HG02884 (cell line): ENCODE results near the gene LTC4S.
"Not testable (repeated sequence)": the region's sequence is repeated elsewhere in the genome, so short reads cannot be mapped to it uniquely, and the experiment has no call there.

ENCODE experiments used
- ATAC-seq: cut with Tn5 transposase; IDR thresholded peaks from one replicate; pipeline ENCODE4 v1.9.1; 2021; ENCODE audit warnings: mild to moderate bottlenecking, moderate library complexity; ENCODE audit not compliant: unreplicated experiment

Gene LTC4S

DNA sequence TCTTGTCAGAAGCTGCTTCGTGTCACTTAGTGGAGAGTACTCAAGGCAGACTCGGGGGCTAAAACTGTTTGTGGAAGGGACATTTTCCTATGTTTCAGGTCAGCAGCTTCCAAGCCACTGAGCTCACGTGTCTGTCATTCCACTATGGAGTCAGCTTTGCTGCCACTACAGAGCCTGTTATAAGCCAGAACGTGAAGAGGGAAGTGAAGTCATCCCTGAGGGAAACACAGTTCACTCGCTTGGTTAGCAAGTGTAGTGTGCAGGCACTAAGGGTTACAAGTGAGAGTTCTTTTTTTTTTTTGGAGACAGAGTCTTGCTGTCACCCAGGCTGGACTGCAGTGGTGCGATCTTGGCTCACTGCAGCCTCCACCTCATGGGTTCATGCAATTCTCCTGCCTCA, 24.5 kb upstream of the LTC4S start:
- no peak for ATAC-seq

DNA sequence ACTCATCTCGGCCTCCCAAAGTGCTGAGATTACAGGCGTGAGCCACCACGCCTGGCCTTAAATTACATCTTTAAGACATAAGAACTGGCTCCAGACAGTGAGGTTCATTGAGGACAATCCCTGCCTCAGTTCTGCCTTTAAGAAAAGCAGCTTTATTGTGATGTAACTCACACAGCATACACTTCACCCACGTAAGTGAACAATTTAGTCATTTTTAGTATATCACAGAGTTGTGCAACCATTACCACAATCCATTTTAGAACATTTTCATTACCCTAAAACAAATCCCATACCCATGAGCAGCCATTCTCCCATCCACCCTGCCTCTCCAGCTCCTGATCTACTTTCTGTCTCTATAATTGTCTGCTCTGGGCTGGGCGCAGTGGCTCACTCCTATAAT, 24.0 kb upstream of the LTC4S start:
- no peak for ATAC-seq

DNA sequence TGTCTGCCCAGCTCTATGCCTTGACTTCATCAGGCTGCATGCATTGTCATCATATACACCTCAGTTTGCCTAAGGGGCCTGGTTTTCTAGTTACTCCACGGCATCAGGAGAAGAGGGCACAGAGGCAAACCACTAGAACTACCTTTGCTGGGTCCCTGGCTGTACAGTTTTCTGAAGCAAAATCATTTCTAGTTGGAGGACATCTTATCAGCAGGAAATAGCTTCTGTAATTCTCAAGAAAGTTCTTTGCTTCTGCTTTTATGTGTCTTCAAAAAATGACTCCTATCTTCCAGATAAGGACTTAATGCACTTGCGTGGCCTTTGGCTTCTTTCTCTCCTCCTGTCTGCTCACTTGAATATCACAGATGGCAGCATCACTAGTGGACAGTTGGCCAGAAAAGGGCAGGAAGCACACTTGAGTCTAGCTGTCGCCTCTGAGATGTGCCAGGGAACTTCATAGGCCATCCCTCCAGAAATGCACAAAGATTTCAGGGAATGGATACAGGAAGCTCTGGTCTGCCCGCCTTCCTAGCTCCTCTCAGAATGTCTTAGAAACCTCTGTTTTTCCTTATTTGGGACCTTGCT, 22.4 kb upstream of the LTC4S start:
- ATAC-seq = no peak

DNA sequence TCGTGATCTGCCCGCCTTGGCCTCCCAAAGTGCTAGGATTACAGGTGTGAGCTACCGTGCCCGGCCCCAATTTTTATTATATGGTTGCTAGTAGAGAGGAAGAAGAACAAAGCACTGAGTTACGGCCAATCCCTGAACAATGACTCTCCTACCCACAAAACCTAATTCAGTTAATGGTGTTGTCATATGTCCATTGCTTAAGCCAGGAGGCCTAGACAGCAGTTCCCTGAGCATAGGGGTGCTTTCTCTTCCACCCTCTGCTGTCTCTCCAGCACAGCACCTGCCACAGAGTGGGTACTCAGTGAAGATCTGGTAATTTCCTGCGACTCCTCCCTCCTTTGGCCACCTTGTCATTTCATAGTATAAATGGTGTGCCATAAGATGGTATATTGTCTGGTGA, 21.4 kb upstream of the LTC4S start:
- ATAC-seq = no peak

DNA sequence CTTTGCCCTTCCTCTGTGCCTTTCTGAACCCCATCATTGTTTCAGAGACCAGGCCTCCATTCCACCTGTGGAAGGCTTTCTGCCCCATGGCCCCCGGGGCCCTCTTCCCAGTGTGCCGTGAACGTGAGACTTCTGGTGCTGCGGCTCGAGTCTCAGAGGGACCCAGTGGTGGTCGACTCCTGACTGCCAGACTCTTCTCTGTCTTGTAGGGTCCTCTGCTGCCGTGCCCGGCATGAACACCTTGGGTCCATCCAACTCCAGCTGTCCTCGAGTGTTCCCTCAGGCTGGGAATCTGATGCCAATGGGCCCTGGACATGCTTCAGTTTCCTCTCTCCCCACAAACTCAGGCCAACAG, 20.1 kb upstream of the LTC4S start:
- no peak for ATAC-seq

DNA sequence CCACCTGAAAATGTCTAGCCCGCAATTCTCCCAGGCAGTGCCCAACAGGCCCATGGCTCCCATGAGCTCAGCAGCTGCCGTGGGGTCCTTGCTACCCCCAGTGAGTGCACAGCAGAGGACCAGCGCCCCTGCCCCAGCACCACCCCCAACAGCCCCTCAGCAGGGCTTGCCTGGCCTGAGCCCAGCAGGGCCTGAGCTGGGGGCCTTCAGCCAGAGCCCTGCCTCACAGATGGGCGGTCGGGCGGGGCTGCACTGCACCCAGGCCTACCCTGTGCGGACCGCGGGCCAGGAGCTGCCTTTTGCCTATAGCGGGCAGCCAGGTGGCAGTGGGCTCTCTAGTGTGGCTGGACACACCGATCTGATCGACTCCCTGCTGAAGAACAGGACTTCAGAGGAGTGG, 19.3 kb upstream of the LTC4S start:
- ATAC-seq = no peak

DNA sequence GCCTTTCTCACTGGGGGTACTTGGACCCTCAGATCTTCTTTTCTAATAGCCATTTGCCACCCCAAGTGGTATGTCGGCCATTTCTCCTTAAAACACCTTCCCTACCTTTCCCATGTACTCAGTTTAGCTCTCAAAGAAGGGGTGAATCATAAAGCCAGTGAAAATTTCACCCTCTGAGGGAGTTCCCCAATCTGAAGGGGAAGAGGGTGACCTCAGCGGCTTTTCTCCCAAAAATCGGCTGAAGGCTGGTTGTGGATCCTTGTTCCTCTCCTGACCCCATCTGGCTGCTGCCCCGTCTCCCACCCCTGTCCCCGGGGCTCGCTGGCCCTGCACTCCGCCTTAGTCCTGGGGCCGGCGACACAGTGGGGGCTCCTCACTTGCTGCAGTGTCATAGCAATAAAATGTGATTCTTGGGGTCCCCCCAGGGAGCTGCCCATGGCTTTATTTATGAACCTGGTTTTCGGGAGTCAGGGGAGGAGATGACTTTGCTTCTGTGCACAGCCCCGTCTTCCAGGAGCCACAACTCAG, 17.3 kb upstream of the LTC4S start:
- no peak for ATAC-seq

DNA sequence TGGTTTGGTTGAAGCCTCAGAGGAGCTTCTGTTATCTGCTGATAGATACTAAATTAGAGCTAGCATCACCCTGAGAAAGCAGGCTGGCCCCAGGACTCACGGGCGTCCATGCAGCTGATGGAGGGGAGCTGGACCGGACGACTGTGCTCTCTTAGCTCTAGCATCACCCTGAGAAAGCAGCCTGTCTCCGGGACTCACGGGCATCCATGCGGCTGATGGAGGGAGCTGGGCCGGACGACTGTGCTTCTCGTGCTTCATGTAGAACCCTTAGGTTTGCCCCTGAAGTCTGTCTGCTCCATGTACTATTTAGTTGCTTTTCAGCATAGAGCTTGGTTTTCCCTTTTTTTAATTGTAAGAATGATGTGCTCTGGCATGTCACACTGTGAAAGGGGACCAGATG, 16.3 kb upstream of the LTC4S start:
- ATAC-seq = no peak

DNA sequence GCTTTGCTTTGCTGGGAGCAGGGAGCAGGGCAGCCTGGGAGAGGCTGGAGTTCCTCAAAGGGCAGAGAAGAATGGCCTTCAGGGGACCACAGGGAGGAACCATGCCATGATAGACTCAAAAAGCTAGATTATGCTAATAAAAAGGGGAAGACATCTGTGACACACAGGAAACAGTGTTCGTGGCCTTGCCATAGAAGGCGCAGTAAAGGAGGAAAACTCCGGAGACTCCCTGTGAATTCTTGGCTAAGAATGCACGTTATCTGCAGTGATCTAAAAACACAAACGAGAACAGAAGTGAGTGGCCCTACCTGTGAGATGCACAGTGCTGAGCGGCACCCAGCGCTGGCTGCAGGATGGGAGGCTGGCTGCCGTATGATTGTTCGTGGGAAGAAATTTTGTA, 15.9 kb upstream of the LTC4S start:
- ATAC-seq = no peak

DNA sequence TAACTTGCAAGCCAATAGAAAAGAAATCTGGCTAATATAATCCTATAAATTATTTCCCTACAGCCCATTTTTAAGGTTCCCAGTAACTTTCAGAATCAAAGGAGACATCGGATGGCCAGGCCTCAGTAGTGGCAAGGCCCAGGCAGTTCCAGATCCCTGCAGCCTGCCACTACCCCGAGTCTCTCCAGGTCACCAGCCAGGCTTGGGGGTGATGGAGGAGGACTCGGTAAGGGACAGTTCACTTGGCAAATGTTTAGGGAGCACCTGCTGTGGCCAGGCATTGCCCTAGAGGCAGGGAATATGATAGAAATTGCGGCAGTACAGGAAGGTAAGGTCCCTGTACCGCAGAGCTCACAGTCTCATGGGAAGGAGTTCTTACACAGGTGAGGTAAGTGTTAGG, 15.2 kb upstream of the LTC4S start:
- no peak for ATAC-seq

DNA sequence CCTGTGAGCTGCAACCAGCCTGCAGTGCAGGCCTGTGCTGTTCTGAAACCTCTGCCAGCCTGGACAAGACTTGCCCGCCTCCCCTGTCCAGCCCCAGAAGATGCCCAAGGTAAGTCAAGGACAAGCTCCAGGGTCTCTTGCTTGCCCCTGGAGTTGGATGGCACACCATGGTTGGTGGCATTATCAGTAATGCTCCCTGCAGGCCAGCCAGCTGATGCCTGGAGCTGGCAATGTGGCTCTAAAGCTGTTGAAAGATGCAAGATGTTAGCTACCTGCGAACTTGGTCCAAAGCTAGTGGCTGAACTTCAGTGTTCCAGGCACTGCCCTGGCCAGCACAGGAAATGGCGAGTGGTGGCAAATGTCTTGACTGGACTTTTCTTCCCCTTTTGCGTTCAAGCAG, 14.0 kb upstream of the LTC4S start:
- no peak for ATAC-seq

DNA sequence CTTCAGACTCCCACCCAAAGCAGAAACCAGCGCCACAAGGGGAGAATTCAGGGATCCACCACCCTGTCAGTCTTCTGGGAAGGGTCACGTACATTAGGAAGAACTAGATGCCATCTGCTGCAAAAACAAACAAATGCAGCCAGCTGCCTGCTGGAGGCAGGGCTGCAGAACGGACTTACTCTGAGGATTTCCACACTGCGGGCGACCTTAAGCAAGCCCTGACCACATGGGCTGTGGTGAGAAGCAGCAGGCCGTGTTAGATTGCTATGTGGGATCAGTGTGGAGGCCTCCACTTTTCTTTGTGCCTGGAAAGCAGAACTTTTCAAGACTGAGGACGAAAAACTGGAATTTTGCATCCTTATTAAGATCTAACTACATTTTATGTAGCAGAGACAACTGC, 13.4 kb upstream of the LTC4S start:
- no peak for ATAC-seq

DNA sequence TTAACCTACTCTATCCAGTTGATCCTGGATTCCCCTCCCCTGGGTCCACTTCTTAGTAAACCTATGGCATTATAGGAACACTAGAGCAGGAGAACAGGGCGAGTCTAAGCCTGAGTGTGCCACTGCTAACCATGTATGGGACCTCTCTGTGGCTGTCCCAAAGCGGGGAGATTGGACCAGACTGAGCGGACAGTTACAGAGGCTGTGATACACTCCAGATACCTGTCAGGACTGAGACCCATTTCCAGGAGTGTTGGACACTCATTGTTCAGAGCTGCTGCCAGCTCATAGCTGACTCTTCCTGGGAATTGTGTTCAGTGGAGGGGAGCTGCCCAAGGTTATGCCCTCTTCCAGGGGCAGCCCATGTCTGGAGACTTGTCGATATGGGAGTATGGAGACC, 11.9 kb upstream of the LTC4S start:
- ATAC-seq = no peak

DNA sequence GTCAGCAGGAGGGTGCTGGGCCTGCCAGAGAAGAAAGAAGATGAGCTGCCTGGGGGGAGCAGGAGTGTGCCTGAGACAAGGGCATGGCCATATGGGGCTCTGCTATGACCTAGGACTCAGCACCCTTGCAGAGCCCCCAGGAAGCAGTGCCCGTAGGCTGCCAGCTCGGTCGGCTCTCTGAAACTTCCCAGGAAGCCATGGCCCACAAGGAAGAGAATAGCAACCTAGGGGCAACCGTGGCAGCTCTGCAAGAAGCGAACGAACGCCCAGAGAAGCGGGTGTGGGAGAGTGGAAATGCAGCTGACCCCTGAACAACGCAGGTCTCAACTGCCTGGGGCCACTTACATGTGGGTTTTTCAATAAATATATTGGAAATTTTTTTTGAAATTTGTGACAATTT, 10.7 kb upstream of the LTC4S start:
- ATAC-seq = no peak

DNA sequence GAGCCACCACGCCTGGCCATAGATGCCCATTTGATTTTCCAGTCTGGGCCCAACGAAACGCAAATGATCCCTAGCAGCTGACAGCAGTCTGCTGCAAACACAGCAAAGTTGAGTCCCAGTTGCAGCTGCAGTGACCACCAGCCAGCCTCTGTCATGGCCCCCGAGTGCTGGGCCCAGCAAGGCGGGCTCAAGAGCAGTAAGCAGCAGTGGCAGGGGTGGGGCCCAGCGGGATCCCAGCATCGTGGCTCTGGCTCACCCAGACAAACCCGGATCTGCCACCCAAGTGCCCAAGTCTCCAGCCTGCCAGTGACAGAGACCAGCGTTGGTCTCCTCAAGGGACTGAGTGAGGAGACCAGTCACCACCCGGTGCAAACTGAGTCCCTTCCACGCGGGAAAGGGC, 6.9 kb upstream of the LTC4S start:
- ATAC-seq = no peak

DNA sequence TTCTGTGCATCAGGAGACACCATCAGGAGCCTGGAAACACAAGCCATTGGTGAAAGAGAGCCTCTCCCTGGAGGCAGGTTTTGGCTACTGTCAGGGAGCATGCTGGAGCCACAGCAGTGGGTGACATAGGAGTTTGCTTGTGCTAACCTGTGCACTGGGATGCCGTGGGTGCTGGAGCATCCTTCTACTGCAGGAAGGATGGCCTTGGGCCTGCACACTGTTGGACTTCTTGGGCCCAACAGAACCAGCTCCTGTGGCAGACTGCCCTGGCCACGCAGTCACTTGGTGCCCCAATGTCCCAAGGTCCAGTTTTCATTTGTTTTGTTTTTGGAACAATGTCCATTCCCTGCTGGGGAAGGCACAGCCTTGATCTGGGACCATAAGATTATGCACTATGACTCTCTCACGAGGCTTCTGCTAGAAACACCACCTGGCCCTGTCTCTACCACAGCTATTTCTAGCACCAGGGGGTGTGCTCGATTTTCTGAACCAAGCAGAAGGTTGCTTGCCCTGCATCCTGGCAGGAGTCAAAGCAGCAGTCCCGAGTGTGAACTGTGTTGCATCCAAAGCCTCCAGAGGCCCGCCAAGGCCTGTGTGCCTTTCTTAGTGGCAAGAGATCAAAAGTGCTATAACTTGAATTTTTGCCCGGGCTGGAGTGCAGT, 5.5 kb upstream of the LTC4S start:
- no peak for ATAC-seq

DNA sequence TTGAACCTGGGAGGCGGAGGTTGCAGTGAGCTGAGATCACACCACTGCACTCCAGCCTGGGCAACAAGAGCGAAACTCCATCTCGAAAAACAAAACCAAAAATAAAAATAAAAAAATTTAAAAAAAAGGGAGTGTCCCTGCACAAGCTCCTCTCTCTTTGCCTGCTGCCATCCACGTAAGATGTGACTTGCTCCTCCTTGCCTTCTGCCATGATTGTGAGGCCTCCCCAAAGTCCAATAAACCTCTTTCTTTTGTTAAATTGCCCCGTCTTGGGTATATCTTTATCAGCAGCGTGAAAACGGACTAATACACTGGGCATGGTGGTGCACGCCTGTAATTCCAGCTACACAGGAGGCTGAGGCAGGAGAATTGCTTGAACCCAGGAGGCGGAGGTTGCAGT, 4.5 kb upstream of the LTC4S start:
- ATAC-seq = not testable (repeated sequence)

DNA sequence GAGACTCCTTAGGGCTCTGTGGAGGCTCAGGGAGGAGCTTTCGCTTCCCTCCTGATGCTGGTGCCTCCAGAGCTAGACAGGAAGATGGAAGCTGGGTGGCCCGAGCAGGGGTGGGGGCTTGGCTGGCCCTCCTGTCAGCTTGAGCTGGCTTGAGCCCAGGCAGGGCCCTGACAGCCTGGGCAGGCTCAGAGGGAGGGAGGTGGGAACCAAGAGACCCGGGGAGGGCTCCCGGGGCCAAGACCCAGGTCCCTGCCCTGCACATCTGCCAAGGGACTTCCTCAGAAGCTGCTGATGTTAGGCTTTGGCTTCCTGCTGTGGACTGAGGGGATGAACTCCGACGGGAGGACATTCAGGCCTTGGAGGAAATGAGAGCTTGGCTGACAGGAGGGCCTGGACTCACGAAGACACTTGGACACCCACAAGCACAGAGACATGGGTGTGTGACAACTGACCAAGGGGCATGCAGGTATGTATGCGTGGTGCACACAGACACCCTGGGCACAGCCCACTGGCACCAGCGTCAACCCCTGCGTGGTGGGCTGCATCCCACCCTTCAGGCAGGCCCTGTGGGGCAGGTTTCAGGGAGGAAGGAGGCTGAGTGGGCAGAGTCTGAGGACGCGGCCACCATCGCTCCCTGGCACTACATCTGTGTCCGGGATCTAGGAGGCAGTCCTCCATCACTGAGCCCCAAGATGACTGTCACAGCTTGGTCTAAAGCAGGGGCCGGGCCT, 1.7 kb upstream of the LTC4S start:
- ATAC-seq = no peak

DNA sequence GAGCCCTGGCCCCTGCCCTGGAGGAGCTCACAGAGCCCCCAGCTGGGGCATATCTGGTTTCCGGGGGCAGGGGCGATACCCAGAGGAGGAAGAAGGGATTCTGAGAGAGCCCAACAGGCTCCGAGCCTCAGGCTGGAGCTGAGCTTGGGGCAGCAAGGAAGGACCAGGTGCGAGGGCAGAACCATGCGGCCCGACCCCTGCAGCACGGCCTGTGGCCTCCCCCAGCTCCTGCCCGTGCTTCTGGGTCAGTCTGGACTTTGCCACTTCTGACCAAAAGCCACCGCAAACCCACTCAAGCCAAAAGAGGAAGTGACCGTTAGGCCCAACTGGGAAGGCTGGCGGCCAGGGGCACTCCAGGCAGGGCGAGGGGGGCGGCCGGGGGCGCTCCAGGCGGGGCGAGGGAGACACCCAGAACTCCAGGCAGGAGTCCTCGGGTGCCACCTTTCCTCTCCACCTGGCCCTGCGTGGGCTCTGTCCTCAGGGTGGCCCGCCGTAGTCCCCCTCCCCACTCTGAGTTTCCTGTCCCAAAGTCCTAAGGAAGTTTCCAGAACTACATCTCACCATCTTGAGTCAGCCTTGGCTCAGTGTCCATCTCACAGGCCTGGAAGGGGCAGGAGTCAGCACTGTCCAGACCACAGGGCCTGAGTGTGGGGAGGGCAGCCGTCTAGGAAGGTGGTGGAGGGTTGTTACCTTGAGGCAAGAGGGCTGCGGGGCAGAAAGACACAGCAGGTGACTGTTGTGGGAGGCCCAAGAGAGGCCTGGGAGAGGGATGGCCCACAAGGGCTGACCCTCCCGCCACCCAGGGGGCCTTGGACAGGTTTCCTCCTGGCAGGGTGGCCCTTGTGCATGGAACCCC, 946 bp upstream of the LTC4S start:
- no peak for ATAC-seq

DNA sequence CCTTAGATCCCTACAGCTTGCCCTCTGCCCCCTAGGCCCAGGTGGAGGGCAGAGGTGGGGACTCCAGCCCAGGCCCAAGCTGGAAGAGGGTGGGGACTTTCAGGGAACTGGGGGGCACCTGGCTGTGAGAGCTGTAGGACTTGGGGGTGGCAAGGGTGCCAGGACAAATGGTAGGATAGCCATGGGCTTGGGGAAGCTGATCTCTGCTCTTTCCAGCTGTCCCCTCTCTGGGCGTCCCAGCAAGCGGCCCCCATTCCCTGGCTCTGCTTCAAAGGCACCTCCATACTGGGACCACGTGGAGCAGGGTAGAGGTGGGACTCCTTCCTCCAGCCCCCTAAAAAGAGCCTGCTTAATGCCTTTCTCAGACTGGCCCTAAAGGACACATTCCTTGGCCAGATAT, 385 bp downstream of the LTC4S start:
- no peak for ATAC-seq

DNA sequence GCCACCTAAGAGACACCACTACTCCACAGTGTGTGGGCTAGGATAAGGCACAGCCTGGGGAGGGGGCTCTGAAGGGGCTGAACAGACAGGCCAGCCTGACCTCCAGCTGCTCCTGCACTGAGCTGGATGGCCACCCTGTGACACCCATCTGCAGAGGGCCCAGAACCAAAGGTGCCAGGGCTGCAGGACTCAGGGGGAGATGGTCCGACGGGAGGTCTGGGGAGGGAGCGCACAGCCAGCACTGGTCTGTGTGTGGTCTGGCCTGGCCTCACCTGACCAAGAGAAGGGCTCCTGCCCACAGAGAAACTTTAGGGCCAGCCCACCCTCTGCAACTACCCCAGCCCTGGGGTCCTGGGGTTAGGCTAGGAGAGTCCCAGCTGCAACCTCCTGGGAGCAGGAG, 789 bp downstream of the LTC4S start:
- no peak for ATAC-seq
